DMS153 (cell line): ENCODE results near the gene DTD1.
A peak's percentile ranks its signal among the peaks of the same experiment; 100 is the strongest.

Source experiments
- DNase-seq: peaks from one replicate; lab custom pipeline; 2025; lab: John Stamatoyannopoulos, UW

The DTD1 gene

GRCh38 chr20:18587665-18588573, at the start of gene DTD1:
Gene DTD1, plus strand, starts transcription at chr20:18588054. Its CDS starts 19 bp downstream, at chr20:18588073.
- DNase-seq, result peak; percentile 64

GRCh38 chr20:18541741-18542140, 46.1 kb upstream of the DTD1 start:
- DNase-seq, result no peak

- DNase-seq, result no peak
Measured at GRCh38 chr20:18543216-18543615, 44.6 kb upstream of the DTD1 start.

- DNase-seq, result peak; percentile 47
Measured at GRCh38 chr20:18543932-18544331, 43.9 kb upstream of the DTD1 start.

GRCh38 chr20:18545566-18545965, 42.3 kb upstream of the DTD1 start:
- DNase-seq, result no peak

- DNase-seq, result no peak
Measured at GRCh38 chr20:18548465-18548864, 39.4 kb upstream of the DTD1 start.

GRCh38 chr20:18553746-18554145, 34.1 kb upstream of the DTD1 start:
- DNase-seq, result no peak

- DNase-seq, result peak; percentile 74
Measured at GRCh38 chr20:18566892-18567738, 20.7 kb upstream of the DTD1 start, which contains the start of gene SMIM26. Gene SMIM26, plus strand, starts transcription at chr20:18567432. Its CDS starts 47 bp downstream, at chr20:18567479.

GRCh38 chr20:18567739-18568091, 20.1 kb upstream of the DTD1 start:
- no peak for DNase-seq

- DNase-seq, result no peak
Measured at GRCh38 chr20:18571009-18571408, 16.8 kb upstream of the DTD1 start.

GRCh38 chr20:18571578-18571977, 16.3 kb upstream of the DTD1 start:
- DNase-seq, result no peak

- no peak for DNase-seq
Measured at GRCh38 chr20:18577942-18578341, 9.9 kb upstream of the DTD1 start.

- DNase-seq, result no peak
Measured at GRCh38 chr20:18578581-18578980, 9.3 kb upstream of the DTD1 start.

- no peak for DNase-seq
Measured at GRCh38 chr20:18580012-18580411, 7.8 kb upstream of the DTD1 start.

- DNase-seq, result no peak
Measured at GRCh38 chr20:18585134-18585533, 2.7 kb upstream of the DTD1 start.

GRCh38 chr20:18588574-18588933, 700 bp downstream of the DTD1 start:
- no peak for DNase-seq

- DNase-seq, result no peak
Measured at GRCh38 chr20:18589941-18590674, 2.3 kb downstream of the DTD1 start.

GRCh38 chr20:18596270-18596669, 8.4 kb downstream of the DTD1 start:
- no peak for DNase-seq

- no peak for DNase-seq
Measured at GRCh38 chr20:18609741-18610140, 21.9 kb downstream of the DTD1 start.

GRCh38 chr20:18611492-18611891, 23.6 kb downstream of the DTD1 start:
- no peak for DNase-seq

GRCh38 chr20:18613553-18613952, 25.7 kb downstream of the DTD1 start:
- no peak for DNase-seq

- no peak for DNase-seq
Measured at GRCh38 chr20:18614244-18614643, 26.4 kb downstream of the DTD1 start.
